Stimulated activated CD8-positive, alpha-beta memory T cell treated with anti-CD3 and anti-CD28 coated beads, Interleukin-4, amount 100 ng/mL, for 48 hours (primary cell): Measurements from ENCODE around the gene EML6.
"Not testable (repeated sequence)": the region's sequence is repeated elsewhere in the genome, so short reads cannot be mapped to it uniquely, and the experiment has no call there.

Experiments
- DNase-seq: peaks from one replicate; pipeline ENCODE4 v3.0.0-alpha.2; 2020

Gene EML6

GRCh38 chr2:54975175-54975574 is 251.7 kb downstream of the EML6 start:
- DNase-seq, result no peak

DNA sequence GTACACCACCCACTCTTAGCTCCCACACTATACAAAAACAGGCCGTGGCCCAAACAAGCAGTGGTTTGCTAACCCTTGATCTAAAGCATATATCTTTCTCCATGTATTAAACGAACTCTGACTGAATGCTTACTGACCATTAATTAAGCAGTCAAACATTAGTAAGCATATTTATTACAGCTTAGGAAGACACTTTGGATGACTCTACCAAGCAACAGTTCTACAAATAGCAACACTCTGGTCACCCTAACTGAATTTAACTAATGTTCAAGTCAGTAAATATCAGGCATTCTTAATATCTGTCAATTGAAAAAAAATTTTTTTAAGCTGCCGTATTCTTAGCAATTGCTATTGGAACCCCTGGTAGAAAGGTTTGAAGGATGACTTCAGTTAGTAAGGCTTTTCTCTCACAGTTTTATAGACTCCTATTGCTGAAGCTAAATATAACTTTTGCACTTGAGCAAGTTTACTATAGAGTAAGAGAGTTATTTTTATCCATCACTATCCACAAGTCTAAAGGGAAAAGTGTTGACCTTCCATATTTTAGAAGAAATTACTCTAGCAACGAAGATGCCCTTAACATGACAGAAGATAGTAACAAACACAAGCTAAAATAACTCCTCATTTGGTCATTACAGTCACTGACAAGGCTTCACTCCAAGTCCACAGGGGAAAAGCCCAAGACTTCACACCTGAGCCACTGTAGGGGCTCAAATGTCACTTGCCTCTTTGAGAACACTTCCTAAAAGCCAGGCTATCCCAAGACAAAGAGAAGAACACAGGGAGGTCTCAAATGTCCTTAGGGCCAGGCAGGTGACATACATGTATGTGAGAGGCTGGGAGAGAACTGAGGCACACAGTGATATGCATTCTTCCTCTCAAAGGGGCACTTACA is 252.4 kb downstream of the EML6 start:
- no peak for DNase-seq

DNA sequence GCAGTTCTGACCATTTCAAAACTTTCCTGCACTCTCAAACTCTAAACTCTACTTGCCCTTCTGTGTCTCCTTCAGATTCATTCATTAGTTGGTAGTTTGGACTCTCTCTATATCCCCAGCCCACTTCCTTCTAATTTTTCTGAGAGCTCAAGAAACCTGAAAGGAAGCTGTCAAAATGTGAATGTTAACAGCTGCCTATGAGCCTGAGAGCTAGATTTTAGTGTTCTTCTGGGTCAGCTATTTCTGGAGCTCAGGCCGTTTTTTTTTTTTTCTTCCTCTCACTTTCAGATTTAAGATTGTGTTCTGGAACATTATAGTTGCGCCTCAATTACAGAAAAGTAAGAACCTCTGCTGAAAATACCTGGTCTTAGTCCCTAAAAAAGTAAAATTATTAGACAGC is 253.7 kb downstream of the EML6 start:
- DNase-seq, result no peak

GRCh38 chr2:54979321-54980044 is 256.0 kb downstream of the EML6 start:
- DNase-seq, result no peak

GRCh38 chr2:54981385-54981784 is 257.9 kb downstream of the EML6 start:
- DNase-seq, result no peak

DNA sequence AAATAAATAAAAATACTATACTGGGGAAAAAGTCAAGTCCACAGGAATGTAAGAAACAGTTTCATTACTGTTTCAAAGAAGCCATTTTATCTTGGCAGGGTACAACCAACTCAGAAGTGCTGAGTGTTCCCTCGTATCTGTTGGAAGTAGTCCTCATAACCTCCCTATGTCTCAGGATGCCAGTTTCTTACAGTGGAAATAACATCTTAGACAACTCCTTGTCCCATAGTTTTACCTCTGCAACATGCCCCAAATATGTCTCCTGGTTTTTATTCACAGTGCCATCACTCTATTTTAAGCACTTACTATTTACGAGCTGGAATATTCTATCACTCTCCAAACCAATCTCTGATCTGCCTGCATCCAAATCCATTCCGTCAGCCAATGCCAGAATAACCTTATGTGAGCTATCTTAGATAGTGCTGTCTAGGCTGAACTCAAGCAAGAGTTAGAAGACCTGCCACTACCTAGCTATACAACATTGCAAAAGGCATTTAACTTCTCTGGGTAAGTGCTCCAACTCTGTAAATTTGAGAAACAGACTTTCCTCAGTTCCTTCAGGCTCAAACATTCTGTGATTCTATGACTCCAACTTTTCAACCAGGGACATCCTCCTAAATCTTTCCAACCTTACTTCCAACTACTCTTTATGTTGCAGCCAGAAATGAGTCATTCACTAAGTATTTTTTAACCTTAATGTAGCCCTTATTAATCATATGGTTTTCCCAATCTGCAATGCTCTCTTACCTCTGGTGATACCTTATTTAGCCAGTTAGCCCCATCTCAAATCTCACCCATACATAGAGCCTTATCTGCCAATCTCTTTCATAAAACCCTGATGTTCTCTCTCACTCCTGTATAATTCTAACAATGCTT is 260.1 kb downstream of the EML6 start:
- no peak for DNase-seq

DNA sequence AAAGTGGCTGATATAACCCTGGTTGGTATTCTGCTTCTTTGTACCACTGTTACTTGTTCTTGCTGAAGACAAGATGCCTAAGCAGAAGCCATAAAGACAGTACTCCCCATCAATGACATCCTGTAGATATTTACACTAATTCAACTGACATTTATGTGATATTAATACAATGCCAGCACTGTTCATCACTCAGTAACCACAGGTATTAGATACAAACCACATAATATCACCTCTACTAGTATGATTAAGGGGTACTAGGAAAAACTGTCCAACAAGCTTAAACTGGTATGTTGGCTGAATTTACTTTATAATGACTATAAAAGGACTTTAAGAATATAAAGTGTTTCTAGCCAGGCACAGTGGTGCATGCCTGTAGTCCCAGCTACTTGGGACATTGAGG is 261.0 kb downstream of the EML6 start:
- DNase-seq, result no peak

GRCh38 chr2:54986264-54986663 is 262.8 kb downstream of the EML6 start:
- no peak for DNase-seq

DNA sequence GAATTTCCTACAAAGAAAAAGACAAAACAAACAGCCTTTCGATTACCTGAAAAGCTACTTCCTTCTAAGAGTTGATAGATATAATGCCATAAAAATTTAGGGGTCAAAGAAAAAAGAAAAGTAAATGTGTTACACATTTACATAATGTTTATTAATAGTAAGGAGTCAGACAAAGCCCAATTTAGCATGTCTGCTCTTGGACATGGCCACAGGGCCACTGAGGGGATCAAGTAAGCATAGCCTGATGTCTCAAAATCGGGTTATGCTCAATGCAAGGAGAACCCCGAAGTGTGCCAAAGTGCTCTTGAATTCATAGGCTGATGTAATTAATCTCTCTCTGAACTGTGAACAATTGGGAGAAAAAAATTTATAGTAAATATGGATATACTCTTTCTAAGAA is 265.1 kb downstream of the EML6 start:
- no peak for DNase-seq

GRCh38 chr2:54990694-54991093 is 267.2 kb downstream of the EML6 start:
- DNase-seq, result not testable (repeated sequence)

- no peak for DNase-seq
These were observed 272.1 kb downstream of the EML6 start for GRCh38 chr2:54995553-54995952.

GRCh38 chr2:54997826-54998225 is 274.4 kb downstream of the EML6 start:
- no peak for DNase-seq

DNA sequence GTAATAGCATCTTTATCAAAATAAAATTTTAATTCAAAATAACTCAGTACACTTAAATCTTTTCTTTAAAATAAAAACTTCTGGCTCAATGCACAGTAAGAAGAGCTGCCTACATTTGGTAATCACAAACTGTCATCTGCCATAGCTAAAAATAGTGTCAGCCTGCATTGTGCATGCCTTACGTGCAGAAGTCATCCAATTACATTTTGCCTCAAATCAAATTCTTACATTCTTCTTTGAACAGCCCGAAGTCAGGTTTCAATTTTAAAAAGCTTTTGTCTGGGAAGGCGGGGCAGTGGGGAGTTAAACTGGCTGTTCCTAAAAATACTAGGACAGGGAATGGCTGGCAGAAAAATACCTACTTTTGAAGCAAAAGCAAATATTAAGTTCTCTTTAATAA is 275.7 kb downstream of the EML6 start:
- DNase-seq, result no peak

DNA sequence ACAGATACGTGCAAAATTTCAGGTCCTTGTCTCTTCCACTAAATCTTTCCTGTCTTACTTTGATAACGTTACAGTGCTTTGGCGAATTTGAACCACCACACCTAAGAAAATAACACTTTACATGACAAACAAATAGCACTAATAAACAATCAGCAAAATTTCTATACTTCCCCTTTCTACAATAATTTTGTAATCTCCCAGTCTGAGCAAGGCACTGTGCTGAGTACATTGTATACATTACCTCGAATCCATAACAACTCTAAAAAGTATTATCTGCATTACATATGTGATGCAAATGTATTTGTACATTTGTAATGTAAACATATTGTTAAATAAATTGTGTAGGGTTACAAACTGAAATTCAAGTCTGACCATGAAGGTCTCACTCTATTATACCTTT is 276.9 kb downstream of the EML6 start:
- DNase-seq, result no peak

GRCh38 chr2:55001716-55002115 is 278.3 kb downstream of the EML6 start:
- no peak for DNase-seq

- no peak for DNase-seq
These were observed 280.5 kb downstream of the EML6 start for GRCh38 chr2:55003706-55004639.

GRCh38 chr2:55006306-55006705 is 282.8 kb downstream of the EML6 start:
- DNase-seq, result no peak

- no peak for DNase-seq
These were observed 286.0 kb downstream of the EML6 start for GRCh38 chr2:55009277-55010060.

- DNase-seq, result peak; percentile 37
These were observed 286.7 kb downstream of the EML6 start for GRCh38 chr2:55010149-55010591.

GRCh38 chr2:55010915-55011314 is 287.5 kb downstream of the EML6 start:
- no peak for DNase-seq
